ENCODE results near the gene FDX2. TPM values are rescaled to one million over a fixed set of nuclear protein-coding genes. Genes with fewer than 3 reads are reported as not detected.
A peak's percentile ranks its signal among the peaks of the same experiment; 100 is the strongest.
"Not testable (repeated sequence)": the region's sequence is repeated elsewhere in the genome, so short reads cannot be mapped to it uniquely, and the experiment has no call there.

The FDX2 gene
- total RNA-seq, 2 experiments from 2014 or later, result 7.6 to 9.4 TPM

GRCh38 chr19:10339977-10340376 lies 24.2 kb upstream of the FDX2 start:
- H3K27ac Mint-ChIP-seq, result peak overlapping the region; percentile 96
- POLR2A ChIA-PET, result interaction anchor here (0.6 to 1.3 kb wide), 4 partner anchors 10 to 69 kb away, joined by 3 to 6 read pairs (median 4); partner anchors contain the start of genes ICAM1 and TYK2
- no peaks in the 10 kb centered on the region for H3K9me3 Mint-ChIP-seq
- DNase-seq, result no peak
- H3K4me1 Mint-ChIP-seq, result peaks cover 21% of the 10 kb centered on the region
- ATAC-seq (ENCODE audit: low read depth), result no peak
- peaks cover 1% of the 10 kb centered on the region for H3K36me3 Mint-ChIP-seq
- peak overlapping the region; percentile 92 for H3K4me3 Mint-ChIP-seq
- no peaks in the 10 kb centered on the region for H3K27me3 Mint-ChIP-seq

DNA sequence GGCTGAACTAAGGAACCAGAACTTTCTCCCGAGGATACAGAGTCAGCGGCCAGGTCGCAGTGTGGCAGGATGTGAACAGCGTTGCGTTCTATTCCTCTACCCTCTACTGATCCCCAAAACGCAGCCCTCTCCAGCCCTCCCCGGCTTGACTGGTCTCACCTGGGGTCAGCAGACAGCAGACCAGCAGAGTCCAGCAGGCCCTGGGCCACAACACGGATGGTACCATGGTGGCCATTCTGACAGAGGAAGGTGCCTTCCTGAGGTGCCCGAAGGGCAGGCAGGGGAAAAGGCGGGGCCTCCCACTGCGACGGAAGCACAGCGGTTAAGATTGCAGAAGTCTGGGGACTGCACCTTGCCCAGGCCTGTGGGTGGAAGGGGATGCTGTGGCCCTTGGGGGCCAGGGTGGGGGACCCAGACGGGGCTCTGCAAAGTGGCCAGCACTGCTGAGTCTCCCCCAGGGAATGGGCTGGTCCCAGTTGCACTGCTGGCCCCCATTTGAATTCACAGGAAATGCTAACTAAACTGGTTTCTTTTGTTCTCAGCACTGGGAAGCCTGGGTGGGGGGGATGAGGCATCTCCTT lies 23.7 kb upstream of the FDX2 start, which contains the start of gene ICAM3:
Gene ICAM3 (minus strand): TSS at position 245 of the 581 bp plus-strand sequence. CDS start 10 bp downstream, at position 235.
- peaks cover 1% of the 10 kb centered on the region for H3K36me3 Mint-ChIP-seq

GRCh38 chr19:10338940-10339339 lies 23.1 kb upstream of the FDX2 start:
- peak overlapping the region; percentile 96 for H3K27ac Mint-ChIP-seq
- DNase-seq (no peak), ATAC-seq (ENCODE audit: low read depth) (no peak)
- POLR2A ChIA-PET, result no interaction called here
- peaks cover 23% of the 10 kb centered on the region for H3K4me1 Mint-ChIP-seq
- H3K4me3 Mint-ChIP-seq, result peak overlapping the region; percentile 92
- H3K27me3 Mint-ChIP-seq, result no peaks in the 10 kb centered on the region
- peaks cover 4% of the 10 kb centered on the region for H3K36me3 Mint-ChIP-seq
- no peaks in the 10 kb centered on the region for H3K9me3 Mint-ChIP-seq

More for the DNA sequence above, 23.7 kb upstream of the FDX2 start, which contains the start of gene ICAM3:
- POLR2A ChIA-PET, result interaction anchor here (0.6 to 1.3 kb wide), 2 partner anchors 26 to 41 kb away, joined by 3 to 4 read pairs; partner anchors contain the start of gene TYK2
- Mint-ChIP-seq H3K27me3 (no peaks in the 10 kb centered on the region), H3K27ac (peak within 1 kb of the TSS; percentile 96), H3K4me1 (peaks cover 21% of the 10 kb centered on the region), H3K9me3 (no peaks in the 10 kb centered on the region), H3K4me3 (peak within 1 kb of the TSS; percentile 92)
- peak; percentile 79 for DNase-seq
- peak; percentile 96 for ATAC-seq (ENCODE audit: low read depth)

DNA sequence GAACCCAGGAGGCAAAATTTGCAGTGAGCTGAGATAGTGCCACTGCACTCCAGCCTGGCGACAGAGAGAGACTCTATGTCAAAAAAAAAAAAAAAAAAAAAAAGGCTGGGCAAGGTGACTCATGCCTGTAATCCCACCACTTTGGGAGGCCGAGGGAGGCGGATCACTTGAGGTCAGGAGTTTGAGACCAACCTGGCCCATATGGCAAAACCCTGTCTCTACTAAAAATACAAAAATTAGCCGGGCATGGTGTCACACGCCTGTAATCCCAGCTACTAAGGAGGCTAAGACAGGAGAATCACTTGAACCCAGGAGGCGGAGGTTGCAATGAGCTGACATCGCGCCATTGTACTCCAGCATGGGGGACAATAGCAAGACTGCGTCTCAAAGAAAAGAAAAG lies 20.9 kb upstream of the FDX2 start:
- H3K27me3 Mint-ChIP-seq, result not testable (repeated sequence)

GRCh38 chr19:10335352-10335985 lies 19.7 kb upstream of the FDX2 start:
- POLR2A ChIA-PET, result interaction anchor here (1.7 kb wide), 1 partner anchor 47 kb away, joined by 5 read pairs; no protein-coding TSS in a partner anchor
- Mint-ChIP-seq H3K36me3 (peaks cover 12% of the 10 kb centered on the region), H3K4me1 (peaks cover 35% of the 10 kb centered on the region), H3K4me3 (no peak overlapping the region), H3K27me3 (no peaks in the 10 kb centered on the region), H3K9me3 (no peaks in the 10 kb centered on the region), H3K27ac (no peak overlapping the region)
- ATAC-seq (ENCODE audit: low read depth), result no peak
- DNase-seq, result no peak

More for the DNA sequence above, 20.9 kb upstream of the FDX2 start:
- H3K27ac Mint-ChIP-seq; DNase-seq; ATAC-seq (ENCODE audit: low read depth); H3K9me3 Mint-ChIP-seq: not testable (repeated sequence)
- Mint-ChIP-seq H3K36me3 (peaks cover 12% of the 10 kb centered on the region), H3K4me3 (peak overlapping the region; percentile 30), H3K4me1 (peaks cover 36% of the 10 kb centered on the region)
- POLR2A ChIA-PET, result interaction anchor here (0.6 to 1.3 kb wide), 3 partner anchors 44 to 326 kb away, joined by 3 to 4 read pairs (median 4); partner anchors contain the start of gene TYK2

DNA sequence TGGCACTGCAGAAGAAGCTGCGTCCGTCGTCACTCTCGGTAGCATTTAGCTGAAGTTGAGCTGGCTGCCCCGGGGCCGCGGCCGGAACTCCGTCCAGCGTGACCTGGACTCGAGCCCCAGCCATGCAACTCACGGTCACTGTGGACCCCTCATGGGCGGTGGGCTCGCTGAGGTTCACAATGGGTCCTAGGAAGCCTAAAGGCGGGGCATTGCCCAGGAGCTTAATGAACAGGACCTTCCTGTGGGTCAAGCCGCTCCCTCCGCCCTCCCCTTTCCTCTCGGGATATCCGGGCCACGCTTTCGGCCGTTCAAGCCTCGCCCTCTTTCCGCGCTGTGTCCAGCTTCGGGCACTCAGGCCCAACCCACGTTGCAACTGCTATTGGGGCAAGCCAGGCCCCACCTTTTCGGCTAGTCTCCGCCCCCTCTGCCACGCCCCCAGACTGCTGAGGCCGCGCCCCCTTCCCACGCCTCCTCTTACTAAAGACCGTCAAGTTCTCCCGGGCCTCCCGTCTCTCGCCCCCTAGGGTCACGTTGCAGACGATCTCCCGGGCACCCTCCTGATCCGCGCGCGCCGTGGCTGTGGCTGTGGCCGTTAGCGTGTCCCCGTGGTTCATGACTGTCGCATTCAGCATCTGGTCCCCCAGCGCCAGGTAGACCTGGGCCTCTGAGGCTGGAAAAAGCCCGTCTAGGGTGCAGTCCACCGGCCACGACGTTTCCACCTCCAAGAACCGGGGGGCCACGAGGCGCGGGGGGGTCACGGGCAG lies 19.0 kb upstream of the FDX2 start:
- no peaks in the 10 kb centered on the region for H3K27me3 Mint-ChIP-seq
- H3K36me3 Mint-ChIP-seq, result peaks cover 12% of the 10 kb centered on the region
- ATAC-seq (ENCODE audit: low read depth) (no peak), DNase-seq (peak; percentile 61)
- POLR2A ChIA-PET, result interaction anchor here (1.1 to 2.2 kb wide), 6 partner anchors 8 to 54 kb away, joined by 3 to 12 read pairs (median 6); partner anchors contain the start of genes FDX2 and TYK2
- H3K4me1 Mint-ChIP-seq, result peaks cover 33% of the 10 kb centered on the region
- H3K4me3 Mint-ChIP-seq, result no peak overlapping the region
- no peak overlapping the region for H3K27ac Mint-ChIP-seq
- H3K9me3 Mint-ChIP-seq, result no peaks in the 10 kb centered on the region

DNA sequence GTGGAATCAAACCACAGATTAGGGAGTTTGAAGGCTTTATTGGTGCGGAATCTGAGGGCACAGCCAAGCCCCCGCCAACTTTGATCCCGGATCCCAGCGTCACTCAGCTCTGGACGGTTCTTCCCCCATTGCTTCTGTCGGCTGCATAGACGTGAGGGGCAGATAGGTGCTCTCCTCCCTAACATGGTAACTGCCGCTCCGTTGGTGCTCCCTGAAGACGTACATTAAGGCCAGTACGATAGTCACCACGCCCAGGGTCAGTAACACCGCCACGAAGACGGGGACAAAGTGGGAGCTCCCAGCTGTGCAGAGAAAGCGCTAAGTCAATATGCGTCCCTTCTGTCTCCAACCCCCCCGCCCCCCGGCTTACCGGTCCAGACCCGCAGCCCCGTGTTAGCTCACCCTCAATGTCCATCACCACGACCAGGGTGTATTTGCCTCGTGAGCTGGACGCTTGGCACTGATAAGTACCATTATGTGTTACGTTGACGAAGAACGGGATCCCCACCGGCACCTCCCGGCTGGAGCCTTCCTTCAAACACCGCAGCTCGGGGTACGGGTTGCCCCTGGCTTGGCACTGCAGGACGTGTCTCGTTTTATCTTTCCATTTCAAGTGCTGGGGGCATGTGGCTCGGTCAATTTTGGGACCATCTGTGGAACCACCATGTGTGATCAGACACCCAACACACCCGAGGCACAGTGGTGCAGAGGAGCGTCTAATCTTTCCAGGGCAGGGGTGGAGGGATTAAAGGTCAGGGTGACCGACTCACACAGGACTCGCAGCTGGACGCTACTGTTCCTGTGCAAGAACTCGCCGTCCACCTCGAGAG lies 18.2 kb upstream of the FDX2 start:
- no peaks in the 10 kb centered on the region for H3K9me3 Mint-ChIP-seq

DNA sequence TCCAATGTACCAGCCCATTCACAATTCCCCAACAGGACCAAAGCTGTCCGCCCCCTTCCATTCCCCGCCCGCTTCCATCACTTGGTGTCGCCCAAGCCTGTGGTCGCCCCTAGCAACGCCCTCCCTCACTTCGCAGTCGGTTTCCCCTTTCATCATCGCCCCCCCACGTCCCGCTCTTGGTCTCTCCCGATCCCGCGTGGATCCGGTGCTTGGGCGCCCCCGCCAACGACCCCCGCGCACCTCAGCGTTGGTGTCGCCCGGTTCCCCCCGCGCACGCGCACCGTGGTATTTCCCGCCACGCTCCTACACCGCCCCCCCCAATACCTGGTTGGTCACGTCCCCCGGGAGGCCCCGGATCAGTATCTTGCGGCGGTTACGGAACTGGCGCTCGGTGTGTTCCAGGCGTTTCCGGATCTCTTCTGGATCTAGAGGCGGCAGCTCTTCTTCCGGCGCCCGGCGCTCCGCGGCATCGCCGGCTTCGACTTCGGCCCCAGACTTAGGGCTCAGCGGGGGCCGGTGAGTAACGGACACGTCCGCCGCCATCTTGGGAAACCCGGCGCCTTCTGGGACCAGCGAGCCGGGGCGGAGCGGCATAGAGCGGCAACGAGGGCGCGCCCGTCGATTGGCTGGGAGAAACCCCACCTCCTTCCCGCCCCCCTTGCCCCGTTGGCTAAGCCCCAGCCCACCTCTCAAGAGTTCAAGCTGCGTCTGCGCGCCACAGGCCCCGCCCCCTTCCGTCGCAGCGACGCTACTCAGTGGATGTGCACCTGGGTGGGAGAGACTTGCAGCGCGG lies 17.3 kb upstream of the FDX2 start, which contains the start of gene RAVER1:
Gene RAVER1 (minus strand): TSS at position 565 of the 793 bp plus-strand sequence. CDS start 22 bp downstream, at position 543.
- POLR2A ChIA-PET, result interaction anchor here (0.6 to 2.9 kb wide), 16 partner anchors 9 to 227 kb away, joined by 3 to 27 read pairs (median 4); partner anchors contain the start of genes CDC37, FDX2, ICAM1 and ICAM4
- DNase-seq, result peak; percentile 96
- peaks cover 23% of the 10 kb centered on the region for H3K4me1 Mint-ChIP-seq
- H3K9me3 Mint-ChIP-seq, result no peaks in the 10 kb centered on the region
- ATAC-seq (ENCODE audit: low read depth), result peak; percentile 96
- peaks cover 14% of the 10 kb centered on the region for H3K36me3 Mint-ChIP-seq
- peak within 1 kb of the TSS; percentile 96 for H3K4me3 Mint-ChIP-seq
- peak within 1 kb of the TSS; percentile 94 for H3K27ac Mint-ChIP-seq
- H3K27me3 Mint-ChIP-seq, result no peaks in the 10 kb centered on the region

More for the DNA sequence above, 18.2 kb upstream of the FDX2 start:
- peaks cover 14% of the 10 kb centered on the region for H3K36me3 Mint-ChIP-seq
- H3K27me3 Mint-ChIP-seq, result no peaks in the 10 kb centered on the region
- H3K4me1 Mint-ChIP-seq, result peaks cover 30% of the 10 kb centered on the region
- DNase-seq (no peak), ATAC-seq (ENCODE audit: low read depth) (peak; percentile 9)
- H3K27ac Mint-ChIP-seq, result peak overlapping the region; percentile 94
- peak overlapping the region; percentile 96 for H3K4me3 Mint-ChIP-seq
- POLR2A ChIA-PET, result interaction anchor here (0.5 to 2.9 kb wide), 17 partner anchors 9 to 228 kb away, joined by 3 to 27 read pairs (median 4); partner anchors contain the start of genes CDC37, FDX2, ICAM1 and ICAM4

- Mint-ChIP-seq H3K36me3 (peaks cover 14% of the 10 kb centered on the region), H3K27me3 (no peaks in the 10 kb centered on the region), H3K27ac (peak overlapping the region; percentile 94), H3K4me3 (peak overlapping the region; percentile 96), H3K9me3 (no peaks in the 10 kb centered on the region), H3K4me1 (peaks cover 21% of the 10 kb centered on the region)
- POLR2A ChIA-PET, result interaction anchor here (0.8 to 2.9 kb wide), 11 partner anchors 10 to 70 kb away, joined by 3 to 27 read pairs (median 5); partner anchors contain the start of genes CDC37, ICAM1, ICAM4 and ICAM5
- no peak for DNase-seq
- ATAC-seq (ENCODE audit: low read depth), result no peak
These were observed 16.5 kb upstream of the FDX2 start for GRCh38 chr19:10332158-10332964.

GRCh38 chr19:10329555-10329954 lies 13.7 kb upstream of the FDX2 start:
- no peaks in the 10 kb centered on the region for H3K9me3 Mint-ChIP-seq
- H3K27ac Mint-ChIP-seq, result no peak overlapping the region
- peaks cover 14% of the 10 kb centered on the region for H3K36me3 Mint-ChIP-seq
- H3K4me3 Mint-ChIP-seq, result no peak overlapping the region
- H3K27me3 Mint-ChIP-seq, result no peaks in the 10 kb centered on the region
- DNase-seq (no peak), ATAC-seq (ENCODE audit: low read depth) (no peak)
- POLR2A ChIA-PET, result interaction anchor here (1.1 to 1.4 kb wide), 2 partner anchors 11 to 58 kb away, joined by 4 to 6 read pairs; partner anchors contain the start of gene ICAM1
- H3K4me1 Mint-ChIP-seq, result peaks cover 17% of the 10 kb centered on the region
